ENCODE measurements around the gene DFFA. TPM values are rescaled to one million over a fixed set of nuclear protein-coding genes. Genes with fewer than 3 reads are reported as not detected.

DFFA gene
- total and polyA plus RNA-seq, 4 donors: 10.6 to 20.0 (median 14.3) TPM

GRCh38 chr1:10444795-10445397, 27.4 kb downstream of the DFFA start:
- no peaks in the 10 kb centered on the region for H3K4me1 ChIP-seq (ENCODE audit: control insufficient read depth in 4 of 4, insufficient read depth in 4 of 4, low read length in 3 of 4)
- H3K9ac ChIP-seq (ENCODE audit: low read depth in 1 of 2, low read length in 2 of 2): no peak overlapping the region
- TF ChIP-seq GABPA (IDR thresholded peaks at IDR 0.05 in 1 of 2, conservative IDR thresholded peaks at IDR 0.05 in 1 of 2) (no peak), TAF1 (conservative IDR thresholded peaks at IDR 0.05) (no peak), RXRA (IDR thresholded peaks at IDR 0.05) (no peak), YY1 (IDR thresholded peaks at IDR 0.05) (no peak), NR2F2 (IDR thresholded peaks at IDR 0.05) (no peak), FOXA1 (IDR thresholded peaks at IDR 0.05) (no peak), FOXA2 (IDR thresholded peaks at IDR 0.05) (no peak), JUND (IDR thresholded peaks at IDR 0.05) (no peak), SP1 (IDR thresholded peaks at IDR 0.05) (no peak), HNF4G (IDR thresholded peaks at IDR 0.05) (no peak), HNF4A (conservative IDR thresholded peaks at IDR 0.05) (no peak), CTCF (IDR thresholded peaks at IDR 0.05; ENCODE audit: low read depth, low read length, missing input control) (no peak), ATF3 (IDR thresholded peaks at IDR 0.05) (no peak), REST (IDR thresholded peaks at IDR 0.05) (no peak), ZBTB33 (IDR thresholded peaks at IDR 0.05) (no peak)
- no peak overlapping the region for H3K27ac ChIP-seq (ENCODE audit: low read depth in 1 of 2, low read length in 2 of 2)
- H3K36me3 ChIP-seq (ENCODE audit: control insufficient read depth in 4 of 4, insufficient read depth in 3 of 4, low read depth in 1 of 4, low read length in 3 of 4): peaks cover 0 to 5% (median 1%) of the 10 kb centered on the region in 4 donors
- no peak overlapping the region for H3K4me3 ChIP-seq (ENCODE audit: low read depth in 1 of 3, low read length in 3 of 3)
- 91% methylated on average over 7 of the region's 7 CpGs for WGBS
- H3K27me3 ChIP-seq (ENCODE audit: control insufficient read depth in 4 of 4, insufficient read depth in 4 of 4, low read length in 3 of 4): no peaks in the 10 kb centered on the region
- no peaks in the 10 kb centered on the region for H3K9me3 ChIP-seq (ENCODE audit: control insufficient read depth in 4 of 4, low read length in 3 of 4)
- no peak for DNase-seq (ENCODE audit: low spot score)

GRCh38 chr1:10444248-10444647, 28.1 kb downstream of the DFFA start:
- Histone ChIP-seq H3K27me3 (ENCODE audit: control insufficient read depth in 4 of 4, insufficient read depth in 4 of 4, low read length in 3 of 4) (no peaks in the 10 kb centered on the region), H3K27ac (ENCODE audit: low read depth in 1 of 2, low read length in 2 of 2) (no peak overlapping the region), H3K9ac (ENCODE audit: low read depth in 1 of 2, low read length in 2 of 2) (no peak overlapping the region), H3K36me3 (ENCODE audit: control insufficient read depth in 4 of 4, insufficient read depth in 3 of 4, low read depth in 1 of 4, low read length in 3 of 4) (peaks cover 0 to 5% (median 1%) of the 10 kb centered on the region in 4 donors), H3K4me3 (ENCODE audit: low read depth in 1 of 3, low read length in 3 of 3) (no peak overlapping the region), H3K4me1 (ENCODE audit: control insufficient read depth in 4 of 4, insufficient read depth in 4 of 4, low read length in 3 of 4) (no peaks in the 10 kb centered on the region), H3K9me3 (ENCODE audit: control insufficient read depth in 4 of 4, low read length in 3 of 4) (no peaks in the 10 kb centered on the region)
- no peak for DNase-seq (ENCODE audit: low spot score)
- TF ChIP-seq HNF4A (conservative IDR thresholded peaks at IDR 0.05): no peak
- no peak for TF ChIP-seq RXRA (IDR thresholded peaks at IDR 0.05)
- TF ChIP-seq FOXA2 (IDR thresholded peaks at IDR 0.05): no peak
- TF ChIP-seq RAD21 (IDR thresholded peaks at IDR 0.05): no peak
- TF ChIP-seq TAF1 (conservative IDR thresholded peaks at IDR 0.05): no peak
- TF ChIP-seq GABPA (IDR thresholded peaks at IDR 0.05 in 1 of 2, conservative IDR thresholded peaks at IDR 0.05 in 1 of 2): no peak
- TF ChIP-seq YY1 (IDR thresholded peaks at IDR 0.05): no peak
- TF ChIP-seq NR2F2 (IDR thresholded peaks at IDR 0.05): no peak
- TF ChIP-seq SP1 (IDR thresholded peaks at IDR 0.05): no peak
- TF ChIP-seq REST (IDR thresholded peaks at IDR 0.05): no peak
- no peak for TF ChIP-seq MAX (IDR thresholded peaks at IDR 0.05)
- no peak for TF ChIP-seq HNF4G (IDR thresholded peaks at IDR 0.05)
- TF ChIP-seq JUND (IDR thresholded peaks at IDR 0.05): no peak
- no peak for TF ChIP-seq FOXA1 (IDR thresholded peaks at IDR 0.05)
- no peak for TF ChIP-seq ATF3 (IDR thresholded peaks at IDR 0.05)
- no peak for TF ChIP-seq EGR1 (IDR thresholded peaks at IDR 0.05; ENCODE audit: low read depth in 2 of 2)
- 98% methylated on average over 6 of the region's 6 CpGs for WGBS
